ENCODE measurements around the gene OPRL1. TPM values are rescaled to one million over a fixed set of nuclear protein-coding genes. Genes with fewer than 3 reads are reported as not detected.
"Not testable (repeated sequence)": the region's sequence is repeated elsewhere in the genome, so short reads cannot be mapped to it uniquely, and the experiment has no call there.

Gene OPRL1
- total RNA-seq, 4 donors from 2014 or later: 0.21 to 1.5 (median 0.71) TPM

DNA sequence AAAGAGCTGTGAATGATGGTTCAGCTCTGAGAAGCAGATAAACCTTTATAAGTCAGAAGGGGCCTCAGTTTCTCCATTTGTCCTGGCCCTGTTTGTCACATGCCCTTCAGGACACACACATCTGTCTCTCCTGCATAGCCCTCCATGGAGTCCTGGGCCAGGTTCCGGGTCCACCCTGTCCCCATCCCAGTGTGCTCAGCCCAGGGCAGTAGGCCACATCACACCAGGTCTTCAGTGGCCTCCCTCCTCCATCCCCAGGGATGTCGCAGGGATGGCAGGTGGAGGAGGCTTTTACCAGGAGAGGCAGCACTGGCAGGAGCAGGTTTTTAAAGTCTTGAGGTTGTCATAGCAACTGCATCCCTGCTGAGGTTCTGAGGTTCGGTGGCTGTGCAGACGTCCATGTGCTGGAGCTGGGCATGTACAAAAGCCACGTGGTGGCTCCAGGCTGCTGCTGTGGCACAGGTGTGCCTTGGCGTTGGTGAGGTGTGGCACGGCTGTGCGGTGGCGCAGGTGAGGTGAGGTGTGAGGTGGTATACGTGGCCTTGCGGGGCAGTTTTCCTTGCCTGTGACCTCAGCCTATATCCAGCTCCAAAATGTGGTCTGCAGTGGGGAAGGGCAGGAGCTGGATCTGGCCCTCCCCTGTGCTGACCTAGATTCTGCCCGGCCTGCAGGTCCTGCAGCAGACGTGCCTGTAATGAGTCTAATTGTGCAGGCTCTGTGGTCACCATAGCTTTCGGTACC, 35.5 kb downstream of the OPRL1 start:
- Histone ChIP-seq H3K4me1 (peaks cover 0 to 5% (median 0%) of the 10 kb centered on the region in 4 donors), H3K27me3 (no peaks in the 10 kb centered on the region), H3K9me3 (no peaks in the 10 kb centered on the region), H3K27ac (no peak overlapping the region), H3K4me3 (no peak overlapping the region), H3K36me3 (no peaks in the 10 kb centered on the region)
- no peak for DNase-seq (ENCODE audit: low spot score in 2 of 2)
- TF ChIP-seq EP300 (IDR thresholded peaks at IDR 0.05) (no peak), POLR2A (IDR thresholded peaks at IDR 0.05) (no peak)
- TF ChIP-seq, protein P1, sequence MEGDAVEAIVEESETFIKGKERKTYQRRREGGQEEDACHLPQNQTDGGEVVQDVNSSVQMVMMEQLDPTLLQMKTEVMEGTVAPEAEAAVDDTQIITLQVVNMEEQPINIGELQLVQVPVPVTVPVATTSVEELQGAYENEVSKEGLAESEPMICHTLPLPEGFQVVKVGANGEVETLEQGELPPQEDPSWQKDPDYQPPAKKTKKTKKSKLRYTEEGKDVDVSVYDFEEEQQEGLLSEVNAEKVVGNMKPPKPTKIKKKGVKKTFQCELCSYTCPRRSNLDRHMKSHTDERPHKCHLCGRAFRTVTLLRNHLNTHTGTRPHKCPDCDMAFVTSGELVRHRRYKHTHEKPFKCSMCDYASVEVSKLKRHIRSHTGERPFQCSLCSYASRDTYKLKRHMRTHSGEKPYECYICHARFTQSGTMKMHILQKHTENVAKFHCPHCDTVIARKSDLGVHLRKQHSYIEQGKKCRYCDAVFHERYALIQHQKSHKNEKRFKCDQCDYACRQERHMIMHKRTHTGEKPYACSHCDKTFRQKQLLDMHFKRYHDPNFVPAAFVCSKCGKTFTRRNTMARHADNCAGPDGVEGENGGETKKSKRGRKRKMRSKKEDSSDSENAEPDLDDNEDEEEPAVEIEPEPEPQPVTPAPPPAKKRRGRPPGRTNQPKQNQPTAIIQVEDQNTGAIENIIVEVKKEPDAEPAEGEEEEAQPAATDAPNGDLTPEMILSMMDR (IDR thresholded peaks at IDR 0.05): no peak
- 67 to 71% methylated on average over 14 of the region's 14 CpGs for WGBS, 2 donors

DNA sequence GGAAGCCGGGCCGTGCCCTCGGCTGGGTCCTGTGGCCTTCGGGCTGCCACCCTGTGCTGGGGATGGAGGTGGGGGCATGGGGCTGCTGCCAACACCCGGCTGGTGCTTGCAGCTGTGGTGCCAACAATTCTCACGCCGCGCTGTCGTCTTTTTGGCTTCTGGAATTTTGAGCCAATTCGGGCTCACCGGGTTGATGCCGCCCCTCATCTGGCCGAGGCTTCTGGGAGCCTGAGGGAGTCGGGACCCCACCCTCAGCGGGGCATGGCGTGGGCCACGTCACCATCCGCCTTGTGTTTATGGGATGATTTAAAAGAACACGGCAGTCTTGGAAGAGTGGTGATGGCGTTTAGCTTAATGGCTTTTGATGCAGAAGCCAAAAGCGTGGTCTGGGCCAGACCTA, 36.1 kb downstream of the OPRL1 start:
- Histone ChIP-seq H3K4me1 (peaks cover 0 to 9% (median 0%) of the 10 kb centered on the region in 4 donors), H3K36me3 (no peaks in the 10 kb centered on the region), H3K4me3 (no peak overlapping the region), H3K9me3 (no peaks in the 10 kb centered on the region), H3K27ac (no peak overlapping the region), H3K27me3 (peaks cover 0 to 3% of the 10 kb centered on the region in 2 donors)
- DNase-seq (ENCODE audit: low spot score in 2 of 2): no peak
- no peak for TF ChIP-seq EP300 (IDR thresholded peaks at IDR 0.05)
- no peak for TF ChIP-seq POLR2A (IDR thresholded peaks at IDR 0.05)
- TF ChIP-seq, protein P1 (IDR thresholded peaks at IDR 0.05): no peak
- 79 to 80% methylated on average over 14 to 21 of the region's 21 CpGs for WGBS, 2 donors

DNA sequence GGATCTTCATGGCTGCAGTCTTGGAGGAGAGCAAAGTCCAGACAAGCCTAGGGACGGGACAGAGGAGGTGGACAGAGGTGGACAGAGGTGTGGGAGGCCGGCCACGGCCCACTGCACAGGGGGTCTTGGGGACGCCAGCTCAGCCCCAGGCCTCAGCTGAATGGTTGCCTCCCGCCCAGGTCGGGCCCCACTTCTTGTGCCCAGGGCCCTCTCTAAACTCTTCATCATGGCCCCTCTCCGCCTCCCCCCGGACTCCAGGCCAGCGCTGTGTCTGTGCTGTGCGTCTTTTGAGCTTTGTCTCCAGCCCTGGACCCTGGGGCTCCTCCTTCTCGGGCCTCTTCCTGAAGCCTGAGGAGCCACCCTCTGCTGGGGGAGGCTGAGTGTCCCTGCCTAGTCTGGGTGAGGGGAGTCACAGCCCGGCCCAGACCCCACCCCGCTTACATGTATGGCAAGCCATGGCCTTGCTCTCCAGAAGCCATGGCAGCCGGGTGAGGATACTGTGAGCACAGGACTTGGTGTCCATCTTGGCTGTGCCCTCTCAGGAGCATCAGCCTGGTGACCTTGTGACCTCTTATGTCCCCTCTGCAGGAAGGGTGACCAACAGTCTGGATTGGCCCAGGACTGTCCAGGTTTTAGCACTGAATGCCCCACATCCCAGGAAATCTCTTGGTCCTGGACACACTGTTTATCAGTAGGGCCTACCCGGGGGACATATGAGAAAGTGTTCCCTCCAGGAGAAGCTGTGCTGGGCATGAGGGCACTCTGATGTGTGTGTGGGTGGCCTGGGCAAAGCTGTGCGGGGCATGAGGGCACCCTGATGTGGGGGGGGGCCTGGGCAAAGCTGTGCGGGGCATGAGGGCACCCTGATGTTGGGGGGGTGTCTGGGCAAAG, 36.9 kb downstream of the OPRL1 start:
- TF ChIP-seq, protein P1 (IDR thresholded peaks at IDR 0.05): no peak
- no peak for TF ChIP-seq EP300 (IDR thresholded peaks at IDR 0.05)
- TF ChIP-seq POLR2A (IDR thresholded peaks at IDR 0.05): no peak
- H3K27ac ChIP-seq: no peak overlapping the region
- 71 to 78% methylated on average over 14 to 16 of the region's 17 CpGs for WGBS, 2 donors

DNA sequence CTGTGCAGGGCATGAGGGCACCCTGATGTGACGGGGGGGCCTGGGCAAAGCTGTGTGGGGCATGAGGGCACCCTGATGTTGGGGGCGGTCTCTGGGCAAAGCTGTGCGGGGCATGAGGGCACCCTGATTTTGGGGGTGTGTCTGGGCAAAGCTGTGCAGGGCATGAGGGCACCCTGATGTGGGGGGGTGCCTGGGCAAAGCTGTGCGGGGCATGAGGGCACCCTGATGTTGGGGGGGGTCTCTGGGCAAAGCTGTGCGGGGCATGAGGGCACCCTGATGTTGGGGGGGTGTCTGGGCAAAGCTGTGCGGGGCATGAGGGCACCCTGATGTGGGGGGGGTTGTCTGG, 37.5 kb downstream of the OPRL1 start:
- not testable (repeated sequence) for DNase-seq (ENCODE audit: low spot score in 2 of 2)
- 93% methylated on average over 3 of the region's 6 CpGs; no CpG with 5 or more reads in 1 of the 2 donors for WGBS, 2 donors

More for the DNA sequence above, 36.9 kb downstream of the OPRL1 start:
- no peak for DNase-seq (ENCODE audit: low spot score in 2 of 2)
- H3K36me3 ChIP-seq: no peaks in the 10 kb centered on the region
- H3K4me3 ChIP-seq: no peak overlapping the region
- H3K27me3 ChIP-seq: peaks cover 0 to 11% of the 10 kb centered on the region in 2 donors
- H3K9me3 ChIP-seq: no peaks in the 10 kb centered on the region
- H3K4me1 ChIP-seq: peaks cover 0 to 9% (median 0%) of the 10 kb centered on the region in 4 donors

DNA sequence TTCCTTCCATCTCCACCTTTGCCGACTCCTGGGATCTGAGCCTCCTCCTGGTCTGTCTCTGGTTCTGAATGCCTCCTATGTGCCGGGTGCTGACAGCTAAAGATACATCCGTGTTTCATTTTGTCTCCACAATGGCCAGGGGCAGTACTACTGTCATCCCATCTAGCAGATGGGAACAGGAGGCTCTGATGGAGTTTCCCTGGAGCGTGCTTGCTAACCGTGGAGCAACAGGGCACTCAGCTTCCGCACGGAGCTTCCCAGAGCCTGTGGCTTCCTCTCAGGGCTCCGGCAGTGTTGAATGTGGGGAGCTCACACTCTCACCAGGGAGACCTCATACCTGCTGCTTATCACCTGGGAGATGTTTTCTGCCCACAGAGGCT, 39.4 kb downstream of the OPRL1 start:
- Histone ChIP-seq H3K27ac (no peak overlapping the region), H3K4me1 (peaks cover 0 to 9% (median 0%) of the 10 kb centered on the region in 4 donors), H3K27me3 (peaks cover 0 to 26% of the 10 kb centered on the region in 2 donors), H3K4me3 (no peak overlapping the region), H3K36me3 (no peaks in the 10 kb centered on the region), H3K9me3 (no peaks in the 10 kb centered on the region)
- 73 to 83% methylated on average over 7 to 8 of the region's 8 CpGs for WGBS, 2 donors
- TF ChIP-seq POLR2A (IDR thresholded peaks at IDR 0.05): no peak
- TF ChIP-seq, protein P1 (IDR thresholded peaks at IDR 0.05): no peak
- no peak for TF ChIP-seq EP300 (IDR thresholded peaks at IDR 0.05)
- no peak for DNase-seq (ENCODE audit: low spot score in 2 of 2)

More for the DNA sequence above, 37.5 kb downstream of the OPRL1 start:
- not testable (repeated sequence) for H3K27ac ChIP-seq, H3K9me3 ChIP-seq, H3K4me1 ChIP-seq, H3K36me3 ChIP-seq, H3K4me3 ChIP-seq
- H3K27me3 ChIP-seq: peaks cover 0 to 15% of the 10 kb centered on the region in 2 donors

Data from tibial nerve (tissue), 4 donors.